IMR-90 (cell line): Measurements from ENCODE around the gene ETNK1. TPM values are rescaled to one million over a fixed set of nuclear protein-coding genes. Genes with fewer than 3 reads are reported as not detected.

ENCODE experiments used
- ATAC-seq: fragments of 200-7000 bp; cut with Tn5 transposase; 2 replicates; pipeline ENCODE4 v1.9.1; 2020; ENCODE audit warnings: low read depth, mild to moderate bottlenecking, moderate library complexity
- BruUV-seq: library from RNA; stranded (reverse); fragments of 400-500 nt; replicated peaks from 2 replicates; lab custom pipeline; 2021; lab: Mats Ljungman, UMichigan
- CTCF ChIA-PET: fragments of 300-600 bp; formaldehyde crosslinking; extraction: SDS; loops from one replicate; lab custom pipeline; 2021; ENCODE audit warnings: antibody characterized with exemption; lab: Yijun Ruan, JAX
- POLR2A ChIA-PET: fragments of 300-600 bp; sonication (Branson Sonifier 250); formaldehyde crosslinking; loops from one replicate; lab custom pipeline; 2022; ENCODE audit warnings: antibody characterized with exemption; ENCODE audit not compliant: unreplicated experiment; lab: Charles Lee
- DNase-seq: peaks from one replicate; pipeline ENCODE4 v3.0.0; 2013
- H2AFZ ChIP-seq: replicated peaks from 2 replicates; pipeline ENCODE3; 2013; ENCODE audit warnings: low read length, mild to moderate bottlenecking; ENCODE audit not compliant: poor library complexity
- H2AK5ac ChIP-seq: 2 replicates; pipeline ENCODE4 v1.6.1; 2013; ENCODE audit warnings: low read depth, low read length, inconsistent platforms
- H2AK9ac ChIP-seq: replicated peaks from 2 replicates; pipeline ENCODE3; 2013; ENCODE audit warnings: mild to moderate bottlenecking, low read depth, low read length, moderate library complexity; ENCODE audit not compliant: poor library complexity
- H2BK120ac ChIP-seq: 2 replicates; pipeline ENCODE4 v1.6.1; 2013; ENCODE audit warnings: low read depth, low read length, inconsistent platforms
- H2BK15ac ChIP-seq: 3 replicates; pipeline ENCODE4 v1.6.1; 2013; ENCODE audit warnings: low read depth, low read length, inconsistent platforms
- H2BK20ac ChIP-seq: 2 replicates; pipeline ENCODE4 v1.6.1; 2013; ENCODE audit warnings: low read depth, mild to moderate bottlenecking, inconsistent platforms, low read length, moderate library complexity
- H2BK5ac ChIP-seq: 2 replicates; pipeline ENCODE4 v1.6.1; 2013; ENCODE audit warnings: mild to moderate bottlenecking, low read depth, low read length, inconsistent platforms; ENCODE audit not compliant: poor library complexity, severe bottlenecking
- H3K14ac ChIP-seq: replicated peaks from 2 replicates; pipeline ENCODE4 v1.6.1; 2013; ENCODE audit warnings: low read depth, low read length, inconsistent platforms
- H3K18ac ChIP-seq: 2 replicates; pipeline ENCODE4 v1.6.1; 2013; ENCODE audit warnings: low read depth, low read length, control low read depth
- H3K23ac ChIP-seq: 2 replicates; pipeline ENCODE4 v1.6.1; 2013; ENCODE audit warnings: low read depth, low read length, inconsistent platforms
- H3K27ac ChIP-seq: 2 replicates; pipeline ENCODE4 v1.5.1; 2013; ENCODE audit warnings: mild to moderate bottlenecking, control low read depth, low read length; ENCODE audit not compliant: insufficient read depth
- H3K27me3 ChIP-seq: 2 replicates; pipeline ENCODE4 v1.6.1; 2013; ENCODE audit warnings: low read length; ENCODE audit not compliant: control insufficient read depth, insufficient read depth
- H3K36me3 ChIP-seq: 2 replicates; pipeline ENCODE4 v1.6.1; 2013; ENCODE audit warnings: low read length, mixed read lengths; ENCODE audit not compliant: control insufficient read depth, insufficient read depth
- H3K4ac ChIP-seq: 2 replicates; pipeline ENCODE4 v1.6.1; 2013; ENCODE audit warnings: low read depth, low read length, inconsistent platforms
- H3K4me1 ChIP-seq: 2 replicates; pipeline ENCODE4 v1.6.1; 2013; ENCODE audit warnings: low read length, mixed read lengths; ENCODE audit not compliant: control insufficient read depth, insufficient read depth
- H3K4me2 ChIP-seq: 2 replicates; pipeline ENCODE4 v1.6.1; 2013; ENCODE audit warnings: low read depth, mild to moderate bottlenecking, control low read depth, low read length, moderate library complexity
- H3K4me3 ChIP-seq: 2 replicates; pipeline ENCODE4 v1.5.1; 2013; ENCODE audit warnings: low read depth, mild to moderate bottlenecking, control low read depth, low read length, moderate library complexity; ENCODE audit not compliant: insufficient read depth
- H3K56ac ChIP-seq: 2 replicates; pipeline ENCODE4 v1.6.1; 2013; ENCODE audit warnings: low read length, inconsistent platforms; ENCODE audit not compliant: insufficient read depth; ENCODE audit errors: extremely low read depth
- H3K79me1 ChIP-seq, 2 experiments: 2 replicates each; pipeline ENCODE4 v1.6.1; 2013; ENCODE audit warnings: low read length in 2 of 2, inconsistent platforms in 1 of 2, low read depth in 1 of 2
- H3K9ac ChIP-seq: 2 replicates; pipeline ENCODE4 v1.6.1; 2013; ENCODE audit warnings: low read depth, low read length, control low read depth
- H3K9me1 ChIP-seq: 2 replicates; pipeline ENCODE4 v1.6.1; 2013; ENCODE audit warnings: low read length, inconsistent platforms; ENCODE audit not compliant: insufficient read depth
- H3K9me3 ChIP-seq: 2 replicates; pipeline ENCODE4 v1.6.1; 2013; ENCODE audit warnings: low read length; ENCODE audit not compliant: control insufficient read depth, insufficient read depth
- H4K20me1 ChIP-seq: 2 replicates; pipeline ENCODE4 v1.6.1; 2013; ENCODE audit warnings: low read length, inconsistent platforms; ENCODE audit not compliant: insufficient read depth
- H4K5ac ChIP-seq: 2 replicates; pipeline ENCODE4 v1.6.1; 2013; ENCODE audit warnings: mild to moderate bottlenecking, low read depth, low read length, control low read depth
- H4K8ac ChIP-seq, 2 experiments: 2 replicates each; pipeline ENCODE4 v1.6.1; 2013; ENCODE audit warnings: low read depth in 2 of 2, low read length in 2 of 2, control low read depth in 1 of 2, inconsistent platforms in 1 of 2
- H4K91ac ChIP-seq: 2 replicates; pipeline ENCODE4 v1.6.1; 2013; ENCODE audit warnings: low read depth, low read length, inconsistent platforms; ENCODE audit not compliant: insufficient read depth
- BHLHE40 ChIP-seq: fragments of 150-350 bp; IDR thresholded peaks from 2 replicates; pipeline ENCODE4 v1.6.1; 2016; ENCODE audit warnings: mild to moderate bottlenecking, low read depth, low read length
- CEBPB ChIP-seq: IDR thresholded peaks from 2 replicates; pipeline ENCODE4 v1.6.1; 2012; ENCODE audit warnings: low read depth, low read length, improper control_type of control experiment
- CHD1 ChIP-seq: IDR thresholded peaks from 2 replicates; pipeline ENCODE4 v1.6.1; 2012; ENCODE audit warnings: low read depth, low read length, improper control_type of control experiment
- CTCF ChIP-seq: conservative IDR thresholded peaks from 2 replicates; pipeline ENCODE4 v1.5.1; 2012; ENCODE audit warnings: mild to moderate bottlenecking, low read depth, low read length, improper control_type of control experiment
- ELK1 ChIP-seq: fragments of 150-350 bp; IDR thresholded peaks from 2 replicates; pipeline ENCODE4 v1.6.1; 2016; ENCODE audit warnings: low read depth, mild to moderate bottlenecking, low read length, moderate library complexity, borderline replicate concordance
- FOS ChIP-seq: fragments of 150-350 bp; IDR thresholded peaks from 2 replicates; pipeline ENCODE4 v1.6.1; 2016; ENCODE audit warnings: low read depth, low read length
- MAFK ChIP-seq: IDR thresholded peaks from 2 replicates; pipeline ENCODE4 v1.6.1; 2012; ENCODE audit warnings: low read depth, low read length, improper control_type of control experiment
- MAZ ChIP-seq: IDR thresholded peaks from 2 replicates; pipeline ENCODE4 v1.6.1; 2012; ENCODE audit warnings: low read depth, mild to moderate bottlenecking, low read length, improper control_type of control experiment, moderate library complexity, borderline replicate concordance
- MXI1 ChIP-seq: IDR thresholded peaks from 2 replicates; pipeline ENCODE4 v1.6.1; 2012; ENCODE audit warnings: low read depth, mild to moderate bottlenecking, low read length, moderate library complexity, borderline replicate concordance
- NFE2L2 ChIP-seq: fragments of 150-350 bp; IDR thresholded peaks from 2 replicates; pipeline ENCODE4 v1.6.1; 2016; ENCODE audit warnings: low read depth, mild to moderate bottlenecking, low read length
- POLR2A ChIP-seq: IDR thresholded peaks from 2 replicates; pipeline ENCODE4 v1.6.1; 2012; ENCODE audit warnings: mild to moderate bottlenecking, low read depth, low read length
- RAD21 ChIP-seq: IDR thresholded peaks from 2 replicates; pipeline ENCODE4 v1.6.1; 2012; ENCODE audit warnings: low read length, improper control_type of control experiment
- RCOR1 ChIP-seq: IDR thresholded peaks from 2 replicates; pipeline ENCODE4 v1.6.1; 2012; ENCODE audit warnings: mild to moderate bottlenecking, low read length, improper control_type of control experiment; ENCODE audit not compliant: insufficient replicate concordance
- RFX5 ChIP-seq: IDR thresholded peaks from 2 replicates; pipeline ENCODE4 v1.8.0; 2012; ENCODE audit warnings: low read depth, mild to moderate bottlenecking, low read length, moderate library complexity
- SMC3 ChIP-seq: fragments of 150-350 bp; IDR thresholded peaks from 2 replicates; pipeline ENCODE4 v1.6.1; 2016; ENCODE audit warnings: low read depth, mild to moderate bottlenecking, antibody characterized with exemption, low read length, moderate library complexity
- USF2 ChIP-seq: fragments of 150-350 bp; IDR thresholded peaks from 2 replicates; pipeline ENCODE4 v1.6.1; 2017; ENCODE audit warnings: mild to moderate bottlenecking, antibody characterized with exemption, low read length, low read depth
- WGBS, 2 experiments: methylation state at CpG; one replicate each; pipeline versions ENCODE4 v1.1.5 to v1.1.7; 2013; ENCODE audit warnings: missing lambda C conversion rate in 2 of 2; ENCODE audit not compliant: insufficient read length in 1 of 2; ENCODE audit errors: extremely low coverage in 2 of 2; 5-methylcytosine and 5-hydroxymethylcytosine counted together
- dilution Hi-C: fragments of 300-500 bp; cut with HindIII; formaldehyde crosslinking; loops from one replicate; pipeline ENCODE4 v1.14.3; 2018; ENCODE audit warnings: low sequenced_read_pairs; ENCODE audit not compliant: unreplicated experiment
- in situ Hi-C: fragments of 300-500 bp; cut with MboI; formaldehyde crosslinking; loops from 3 replicates; pipeline ENCODE4 v1.14.3; 2019; ENCODE audit warnings: low sequenced_read_pairs, inconsistent platforms, mixed read lengths
- intact Hi-C: fragments of 100-400 bp; cut with micrococcal nuclease; formaldehyde crosslinking; loops from 2 replicates; pipeline ENCODE4 v1.10.0; 2022
- polyA plus RNA-seq, 3 experiments: library from polyadenylated mRNA; depleted of rRNA; stranded (reverse); fragments of >200 nt; gene quantifications; 2 replicates each; pipeline ENCODE4 v1.2.3, GENCODE V29; 2012; ENCODE audit warnings: low replicate concordance in 1 of 3
- total RNA-seq: library from RNA; depleted of rRNA; stranded (reverse); fragments of >200 nt; gene quantifications from 2 replicates; pipeline ENCODE4 v1.2.3, GENCODE V29; 2012

The ETNK1 gene
- total and polyA plus RNA-seq, 2 of the 4 experiments (the other 2 are of a cell fraction), result 12.8 to 33.3 TPM

- dilution Hi-C loops, result no loop called here
- Histone ChIP-seq H2AK5ac (no peak overlapping the region), H4K5ac (no peak overlapping the region), H3K18ac (no peak overlapping the region), H4K8ac (no peak overlapping the region), H2BK120ac (no peak overlapping the region), H3K79me1 (peaks cover 0 to 13% of the 10 kb centered on the region in 2 experiments; a peak in 3 of 4 replicates), H3K4me1 (no peaks in the 10 kb centered on the region), H3K4me2 (no peak overlapping the region), H2AFZ (no peak overlapping the region), H3K56ac (no peak overlapping the region), H3K9me3 (no peaks in the 10 kb centered on the region), H2BK15ac (no peak overlapping the region), H3K14ac (no peak overlapping the region), H3K9ac (no peak overlapping the region), H2AK9ac (no peak overlapping the region), H3K4me3 (no peak overlapping the region), H3K27ac (no peak overlapping the region), H4K20me1 (no peaks in the 10 kb centered on the region), H2BK5ac (no peak overlapping the region), H2BK20ac (no peak overlapping the region), H3K27me3 (no peaks in the 10 kb centered on the region), H3K36me3 (peaks cover 5% of the 10 kb centered on the region), H3K23ac (no peak overlapping the region), H3K4ac (no peak overlapping the region), H3K9me1 (no peaks in the 10 kb centered on the region), H4K91ac (no peak overlapping the region)
- ChIA-PET POLR2A (no interaction called here), CTCF (interaction anchor here (0.8 kb wide), 1 partner anchor 400 kb away, joined by 5 read pairs; no protein-coding TSS in a partner anchor)
- in situ Hi-C loops, result no loop called here
- DNase-seq (no peak), ATAC-seq (no peak)
- intact Hi-C loops, result loop anchor here (5.0 to 10.0 kb wide), 3 partner anchors 172 to 372 kb away; no protein-coding TSS in a partner anchor
- TF ChIP-seq CHD1, result no peak
- TF ChIP-seq FOS, result no peak
- TF ChIP-seq USF2, result no peak
- no peak for TF ChIP-seq BHLHE40
- no peak for TF ChIP-seq RFX5
- TF ChIP-seq ELK1, result no peak
- TF ChIP-seq MXI1, result no peak
- no peak for TF ChIP-seq MAZ
- TF ChIP-seq MAFK, result no peak
- no peak for TF ChIP-seq CEBPB
- no peak for TF ChIP-seq SMC3
- no peak for TF ChIP-seq RCOR1
- TF ChIP-seq POLR2A, result no peak
- no peak for TF ChIP-seq RAD21
- no peak for TF ChIP-seq CTCF
- no peak for TF ChIP-seq NFE2L2
- WGBS, 2 experiments, result no CpG with 5 or more reads among the region's 1 CpG
- no TSS peak for BruUV-seq
Observed at GRCh38 chr12:22683131-22683530, 58.2 kb downstream of the ETNK1 start.
